GM15510 (cell line): Measurements from ENCODE around the gene FAM163B.

Experiments used
- POLR2A ChIP-seq: IDR thresholded peaks from 3 replicates; pipeline ENCODE4 v1.6.1; 2011; ENCODE audit warnings: borderline replicate concordance; ENCODE audit not compliant: insufficient read length; ENCODE audit errors: extremely low read depth

Gene FAM163B

DNA sequence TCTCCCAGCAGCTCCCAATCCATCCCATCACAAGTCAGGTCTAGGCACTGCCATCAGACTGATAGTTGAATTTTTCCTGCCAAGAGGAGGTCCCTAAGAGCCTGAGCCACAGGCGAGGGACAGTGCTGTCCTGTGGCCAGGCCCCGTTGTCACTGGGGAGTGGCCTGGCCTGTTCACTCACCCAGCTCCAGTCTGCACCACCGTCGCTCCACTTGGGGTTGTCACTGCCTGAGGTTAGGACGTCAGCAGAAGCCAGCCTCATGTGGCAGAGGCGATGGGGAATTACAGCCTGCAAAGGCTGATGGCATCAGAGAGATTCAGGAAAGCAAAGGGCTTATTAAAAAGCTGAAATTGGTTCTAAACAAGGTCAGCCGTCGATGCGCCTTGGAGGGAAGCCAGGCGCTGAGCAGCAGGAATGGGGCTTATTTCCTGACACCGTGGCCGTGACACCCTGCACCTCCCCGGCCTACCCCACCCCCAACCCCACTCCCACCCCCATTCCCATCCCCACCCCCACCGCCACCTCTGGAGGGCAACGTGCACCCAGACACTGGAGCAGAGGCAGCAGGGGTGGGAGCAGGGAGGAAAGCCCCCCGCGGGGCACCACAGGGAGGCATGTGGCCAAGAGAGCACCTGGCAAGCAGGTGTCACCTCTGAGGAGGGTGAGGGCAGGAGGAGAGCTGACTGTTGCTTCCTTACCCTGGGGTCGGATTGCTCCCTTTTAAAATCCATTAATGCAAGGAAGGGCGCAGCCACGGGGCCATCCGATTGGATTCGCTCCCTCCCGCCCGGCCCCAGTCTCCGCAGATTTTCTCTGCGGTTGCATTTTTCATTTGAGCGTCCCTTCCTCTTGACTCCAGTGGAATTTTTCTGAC is 23.9 kb upstream of the FAM163B start:
- TF ChIP-seq POLR2A = no peak

DNA sequence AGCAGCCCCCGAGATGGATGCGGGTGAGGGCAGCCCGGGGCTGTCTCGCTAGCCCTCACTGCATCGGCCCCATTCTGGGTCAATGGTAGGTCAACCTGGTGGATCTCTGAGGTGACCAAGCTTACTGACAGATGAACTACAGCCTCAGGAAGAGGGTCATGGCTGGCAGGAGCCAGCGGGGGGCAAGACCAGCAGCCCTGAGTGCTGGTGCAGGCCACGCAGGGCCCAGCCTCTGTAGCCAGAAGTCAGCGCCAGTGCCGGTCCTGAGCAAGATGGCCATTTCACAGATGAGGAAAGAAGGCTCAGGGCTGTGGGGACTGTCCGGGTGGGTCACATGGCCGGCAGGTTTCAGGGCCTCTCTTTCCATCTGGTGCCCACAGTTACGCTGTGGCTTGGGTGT is 21.9 kb upstream of the FAM163B start:
- TF ChIP-seq POLR2A = no peak

DNA sequence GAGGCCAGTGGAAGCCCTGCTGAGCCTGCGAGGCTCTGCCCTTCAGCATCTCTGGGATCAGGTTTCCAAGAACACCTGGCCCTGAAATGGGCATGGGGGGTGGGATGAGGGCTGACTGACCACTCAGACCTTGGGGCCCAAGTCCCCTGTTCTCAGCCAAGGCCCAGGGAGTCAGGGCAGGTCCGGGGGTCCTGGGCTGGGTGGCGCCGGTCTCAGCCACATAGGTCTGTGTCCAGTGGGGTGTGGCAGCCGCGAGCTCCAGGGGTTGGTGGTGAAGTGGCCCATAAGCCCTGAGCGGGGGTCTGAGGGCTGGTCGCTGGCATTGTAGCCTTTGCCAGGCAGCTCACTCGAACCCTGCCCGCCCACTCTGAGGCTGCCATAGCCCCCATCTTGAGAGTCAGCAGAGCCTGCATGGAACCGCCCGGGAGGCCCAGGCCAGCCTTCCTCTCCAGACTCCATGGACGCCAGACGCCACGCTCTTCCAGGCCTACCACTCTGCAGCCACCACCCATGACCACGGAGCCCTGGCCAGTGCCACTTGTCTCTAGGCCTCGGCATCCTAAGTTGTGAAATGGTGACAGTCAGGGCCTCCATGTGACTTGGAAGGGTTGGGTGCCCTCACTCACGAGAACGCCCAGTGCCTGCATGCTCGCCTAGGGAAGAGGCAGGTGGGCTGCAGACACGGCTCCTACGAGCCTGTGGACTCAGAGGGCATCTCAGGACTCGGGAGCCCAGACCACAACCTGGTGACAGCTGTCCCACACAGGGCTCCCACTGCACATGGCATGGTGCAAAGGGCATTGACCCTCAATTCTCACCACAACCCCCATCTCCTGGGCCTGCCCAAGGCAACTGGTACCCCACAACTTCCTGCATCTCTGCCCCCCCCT is 20.3 kb upstream of the FAM163B start:
- TF ChIP-seq POLR2A = no peak

DNA sequence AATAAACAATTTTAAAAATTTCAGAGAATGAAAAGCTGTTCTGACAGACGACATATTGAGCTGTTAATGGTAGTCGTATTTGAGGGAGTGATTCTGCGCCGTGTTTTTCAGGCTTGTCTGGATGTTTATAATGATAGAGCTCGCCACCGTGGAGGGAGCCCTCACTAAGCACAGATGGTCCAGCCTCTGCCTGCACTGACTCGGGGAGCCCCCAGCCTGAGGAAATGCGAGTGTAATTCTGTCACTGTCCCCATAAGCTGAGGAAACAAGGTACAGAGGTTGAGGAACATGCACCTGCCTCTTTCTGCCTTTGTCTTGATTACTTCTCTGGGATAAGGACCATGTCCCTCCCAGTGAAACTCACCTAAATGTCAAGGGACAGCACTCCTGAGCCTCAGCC is 19.6 kb upstream of the FAM163B start:
- TF ChIP-seq POLR2A = no peak

DNA sequence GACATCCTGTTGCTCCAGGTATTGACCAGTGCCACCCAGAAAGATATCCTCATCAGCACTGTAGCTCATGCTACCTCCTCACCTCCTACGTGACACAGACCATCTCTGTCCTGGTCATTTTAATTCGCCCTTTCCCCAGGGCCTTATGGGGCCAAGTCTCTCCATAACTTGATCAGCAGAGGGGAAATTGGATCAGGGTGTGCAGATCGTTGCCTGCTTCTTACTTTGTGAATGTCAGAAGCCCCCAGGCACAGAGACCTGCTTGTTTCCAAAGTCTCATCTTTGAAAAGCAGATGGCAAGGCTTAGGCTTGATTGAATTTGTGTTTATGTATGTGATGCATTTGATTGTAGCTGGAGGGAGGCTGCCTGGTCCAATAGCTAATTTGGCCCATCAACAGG is 18.2 kb upstream of the FAM163B start:
- TF ChIP-seq POLR2A = no peak

DNA sequence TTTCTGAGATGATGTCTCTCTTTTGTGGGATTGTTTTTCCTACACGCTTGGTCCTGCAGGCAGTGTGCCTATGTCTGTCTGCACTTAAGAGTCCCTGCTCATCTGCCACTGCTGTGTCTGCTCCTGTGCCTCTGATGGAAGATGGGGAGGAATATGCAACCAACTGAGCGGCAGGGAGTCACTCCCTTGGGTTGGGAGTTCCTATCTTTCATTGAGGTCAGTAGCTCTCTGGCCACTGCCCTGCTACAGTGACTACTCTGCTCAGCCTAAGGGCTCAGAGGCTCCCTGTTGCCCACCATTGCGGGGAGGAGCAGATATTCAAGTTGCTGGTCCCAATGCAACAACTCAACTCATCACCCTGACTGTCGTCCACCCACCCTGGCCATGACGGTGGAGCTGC is 13.4 kb upstream of the FAM163B start:
- no peak for TF ChIP-seq POLR2A

DNA sequence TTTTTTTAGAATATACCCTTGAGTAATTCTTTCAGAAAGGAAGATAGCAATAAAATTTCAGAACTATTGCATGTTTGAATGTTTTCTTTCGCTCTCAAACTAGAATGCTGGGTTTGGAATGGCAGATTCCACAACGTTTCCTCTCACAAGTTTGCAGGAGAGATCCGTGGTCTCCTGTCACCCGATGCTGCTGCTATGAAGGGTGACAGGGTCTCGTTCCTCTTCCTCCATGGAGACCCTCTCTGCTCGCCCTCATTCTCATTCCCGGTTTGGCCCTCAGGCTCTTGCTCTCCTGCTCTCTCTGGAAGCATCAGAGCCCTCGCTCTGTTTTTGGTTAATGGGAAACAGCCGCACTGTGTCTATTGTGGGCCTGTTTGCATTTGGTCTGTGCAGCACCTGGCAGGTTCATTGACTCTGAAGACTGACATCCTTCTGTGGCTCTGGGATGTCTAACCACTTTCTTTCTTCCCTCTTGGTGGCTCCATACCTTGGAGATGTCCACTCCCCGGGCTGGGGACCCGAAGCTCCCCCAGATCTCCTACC is 12.6 kb upstream of the FAM163B start:
- no peak for TF ChIP-seq POLR2A

DNA sequence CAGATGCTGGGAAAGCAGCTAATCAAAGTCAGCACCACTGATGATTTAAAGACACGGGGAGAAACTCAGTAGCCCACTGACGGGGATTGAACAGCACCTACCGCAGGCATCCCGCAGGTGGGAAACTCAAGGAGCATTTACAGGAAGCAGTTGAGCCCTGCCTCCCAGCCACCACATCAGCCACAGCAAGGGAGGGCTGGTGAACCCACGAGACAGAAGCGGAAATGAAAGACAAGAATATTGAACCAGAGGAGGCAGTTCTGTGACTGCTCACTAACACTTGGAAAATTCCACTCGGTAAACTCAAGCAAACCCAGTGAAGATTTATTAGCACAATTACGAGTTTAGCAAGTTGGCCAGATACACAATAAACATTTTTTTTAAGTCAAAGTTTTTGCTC is 10.6 kb upstream of the FAM163B start:
- no peak for TF ChIP-seq POLR2A

DNA sequence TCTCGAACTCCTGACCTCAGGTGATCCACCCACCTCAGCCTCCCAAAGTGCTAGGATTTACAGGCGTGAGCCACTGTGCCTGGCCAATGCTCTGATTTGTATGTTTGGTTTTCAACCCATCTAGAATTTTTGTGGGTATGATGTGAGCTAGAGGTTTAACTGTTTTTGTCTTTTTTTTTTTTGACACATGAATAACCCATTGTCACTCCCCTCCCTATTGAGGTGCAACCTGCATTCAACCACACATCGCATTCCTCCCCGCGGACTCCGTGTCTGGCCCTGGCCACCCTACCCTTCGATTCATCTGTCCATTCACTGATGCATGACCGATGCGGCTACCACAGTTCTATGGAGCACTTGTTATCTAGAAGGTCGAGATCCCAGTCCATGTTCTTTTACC is 9.5 kb upstream of the FAM163B start:
- TF ChIP-seq POLR2A = no peak

DNA sequence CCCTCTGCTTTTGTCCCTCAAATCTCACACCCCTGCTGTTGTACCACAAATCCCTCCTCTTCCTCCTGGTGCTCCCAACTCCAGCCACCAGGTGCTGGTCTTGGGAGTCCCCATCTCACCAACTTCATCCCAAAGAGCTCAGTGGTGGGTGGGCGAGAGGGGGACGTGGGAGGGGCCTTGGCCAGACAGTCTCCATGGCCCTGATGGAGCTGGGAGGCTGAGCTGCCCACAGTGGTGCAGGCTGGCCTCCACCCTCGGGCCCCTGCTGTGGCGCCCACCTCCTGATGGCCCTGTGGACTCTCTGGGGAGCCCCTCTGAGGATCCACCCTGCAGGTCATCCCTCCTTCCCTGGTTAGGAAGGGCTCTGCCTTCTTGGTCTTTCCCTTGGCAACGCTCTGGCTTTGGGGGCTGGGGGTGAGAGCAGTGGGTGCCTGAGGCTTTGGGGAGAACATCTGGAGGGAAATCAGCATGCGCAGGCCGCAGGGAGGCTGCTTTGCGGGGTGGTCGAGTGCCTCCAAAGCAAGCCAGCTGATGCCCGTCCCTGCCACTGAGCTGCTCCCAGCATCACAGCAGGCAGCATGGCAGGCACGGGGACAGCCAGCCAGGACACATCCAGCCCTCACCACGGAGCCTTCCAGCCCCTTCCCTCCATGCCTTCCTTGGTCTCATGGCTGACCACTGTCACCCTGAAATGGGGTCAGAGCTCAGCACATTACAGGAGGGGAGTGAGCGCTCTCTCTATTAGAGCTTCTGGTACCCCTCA is 7.6 kb upstream of the FAM163B start:
- no peak for TF ChIP-seq POLR2A

DNA sequence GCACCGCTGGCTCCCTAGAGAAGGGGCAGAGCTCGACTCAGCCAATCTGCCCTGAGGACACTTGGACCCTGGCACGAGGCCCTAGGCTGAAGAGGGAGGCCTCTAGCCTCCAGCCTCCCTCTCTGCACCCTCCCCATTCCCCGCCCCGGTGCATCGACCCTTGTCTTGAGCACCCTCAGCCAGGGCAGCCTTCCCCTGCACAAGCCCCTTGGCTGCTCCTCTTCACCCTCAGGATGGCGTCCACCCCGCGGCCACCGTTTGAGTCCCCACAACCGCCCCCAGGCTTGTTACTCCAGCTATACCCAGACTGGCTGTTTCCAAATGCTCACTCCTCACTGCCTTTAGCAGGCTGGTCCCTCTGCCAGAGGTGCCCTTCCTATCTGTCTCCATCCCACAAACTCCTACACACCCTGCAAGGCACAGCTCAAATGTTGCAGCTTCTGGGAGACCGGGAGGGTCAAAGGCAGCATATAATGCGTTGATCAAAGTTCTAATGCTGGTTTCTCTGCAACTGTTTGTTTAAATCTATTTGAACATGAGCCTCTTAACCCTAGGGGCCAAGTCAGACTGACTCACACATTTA is 6.5 kb upstream of the FAM163B start:
- TF ChIP-seq POLR2A = no peak

DNA sequence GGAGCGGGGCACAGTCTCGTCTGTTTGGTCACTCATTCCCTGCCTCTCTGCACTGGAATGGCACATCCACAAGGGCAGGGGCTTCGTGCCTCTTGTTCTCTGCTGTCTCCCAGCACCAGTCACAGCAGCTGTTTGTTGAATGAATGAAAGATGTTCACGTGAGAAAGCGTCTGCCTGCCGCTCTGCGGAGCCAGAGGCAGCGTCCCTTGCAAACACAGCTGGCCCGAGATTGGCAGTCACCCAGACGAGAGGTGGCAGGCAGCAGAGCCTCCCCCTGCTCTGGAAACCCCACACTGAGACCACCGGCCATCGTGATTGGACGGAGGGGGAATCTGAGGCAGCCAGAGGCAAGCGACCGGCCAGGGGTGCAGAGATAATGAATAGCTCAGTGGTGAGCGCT is 6.0 kb upstream of the FAM163B start:
- TF ChIP-seq POLR2A = no peak

DNA sequence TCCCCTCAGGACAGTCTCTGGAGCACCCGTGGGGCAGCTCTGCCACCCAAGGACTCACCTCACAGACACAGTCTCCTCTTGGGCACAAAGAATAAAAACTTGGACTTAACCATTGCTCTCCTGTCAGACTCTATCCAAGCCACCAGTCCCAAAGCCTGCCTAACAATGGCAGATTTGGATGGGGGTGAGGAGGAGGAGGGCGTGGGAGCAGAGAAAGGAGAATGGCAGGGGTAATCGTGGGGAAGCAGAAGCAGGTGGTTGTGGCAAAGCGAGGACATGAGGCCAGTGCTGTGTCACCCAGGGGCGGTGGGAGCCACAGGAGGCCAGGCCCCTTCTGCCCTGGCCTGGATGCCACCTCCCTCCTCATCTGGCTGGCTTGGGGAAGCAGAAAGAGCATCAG is 5.5 kb upstream of the FAM163B start:
- no peak for TF ChIP-seq POLR2A

DNA sequence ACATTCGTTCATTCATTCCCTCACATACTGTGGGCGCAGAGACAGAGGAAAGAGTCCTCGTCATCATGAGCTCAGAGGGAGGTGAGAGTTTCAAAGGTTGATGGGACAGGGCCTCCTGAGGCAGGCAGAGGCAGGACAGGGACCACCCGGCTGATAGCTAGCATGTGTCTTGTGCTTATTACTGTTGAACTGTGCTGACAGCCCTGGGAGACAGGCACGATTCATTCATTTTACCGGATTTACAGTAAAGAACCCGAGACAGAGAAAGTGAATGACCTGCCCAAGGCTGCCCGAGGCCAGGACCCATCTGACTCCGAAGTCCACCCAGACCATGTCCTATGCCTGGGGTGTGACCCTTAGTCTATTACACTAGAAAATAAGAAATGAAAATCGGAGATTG is 4.9 kb upstream of the FAM163B start:
- no peak for TF ChIP-seq POLR2A
